AG09309 (cell line): ENCODE results near the gene RARRES1.

Source experiments
- DNase-seq: peaks from one replicate; pipeline ENCODE4 v3.0.0-alpha.2; 2010; ENCODE audit warnings: low read depth
- H3K4me3 ChIP-seq: 2 replicates; pipeline ENCODE4 v1.5.1; 2011; ENCODE audit warnings: mild to moderate bottlenecking, low read depth, low read length, moderate library complexity; ENCODE audit not compliant: control insufficient read depth
- TF ChIP-seq, protein P1 (sequence below): IDR thresholded peaks from 2 replicates; pipeline ENCODE4 v1.5.1; 2011; ENCODE audit warnings: mild to moderate bottlenecking, low read depth, low read length, inconsistent platforms; ENCODE audit not compliant: insufficient read depth, control insufficient read depth; ENCODE audit errors: missing control alignments

Gene RARRES1

DNA sequence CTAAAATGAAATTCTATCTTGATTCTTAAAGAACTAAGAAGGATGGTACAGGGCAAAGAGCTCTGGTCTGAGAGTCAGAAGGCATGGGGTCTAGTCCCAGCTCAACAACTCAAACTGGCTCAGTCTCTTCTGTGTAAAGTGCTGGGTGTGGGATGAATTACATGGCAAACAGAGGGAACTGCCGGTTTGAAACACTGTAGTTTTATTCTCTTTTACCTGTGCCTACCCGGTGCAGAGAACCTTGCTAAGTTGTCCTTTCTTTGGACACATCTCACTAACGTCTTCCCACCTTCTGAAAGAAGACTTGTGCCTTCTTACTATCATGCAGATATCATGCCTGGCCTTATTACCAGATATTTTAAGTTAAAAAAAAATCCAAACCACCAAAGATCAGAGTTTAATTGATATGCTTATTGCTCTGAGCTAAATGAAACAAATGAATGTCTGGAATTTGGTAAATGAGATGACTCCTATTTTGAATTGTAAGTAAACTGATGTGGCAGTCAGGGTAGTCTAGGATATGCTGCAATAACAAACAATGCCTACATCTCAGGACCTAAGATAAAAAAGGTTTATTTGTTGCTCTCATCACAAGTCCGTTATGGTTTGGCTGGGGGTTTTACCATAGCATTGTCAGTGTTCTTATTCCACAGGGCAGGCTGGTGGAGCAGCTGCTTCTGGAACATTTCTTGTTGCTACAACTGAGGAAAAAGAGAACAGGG lies 12.5 kb upstream of the RARRES1 start:
- H3K4me3 ChIP-seq: no peak overlapping the region
- no peak for DNase-seq
- TF ChIP-seq, protein P1, sequence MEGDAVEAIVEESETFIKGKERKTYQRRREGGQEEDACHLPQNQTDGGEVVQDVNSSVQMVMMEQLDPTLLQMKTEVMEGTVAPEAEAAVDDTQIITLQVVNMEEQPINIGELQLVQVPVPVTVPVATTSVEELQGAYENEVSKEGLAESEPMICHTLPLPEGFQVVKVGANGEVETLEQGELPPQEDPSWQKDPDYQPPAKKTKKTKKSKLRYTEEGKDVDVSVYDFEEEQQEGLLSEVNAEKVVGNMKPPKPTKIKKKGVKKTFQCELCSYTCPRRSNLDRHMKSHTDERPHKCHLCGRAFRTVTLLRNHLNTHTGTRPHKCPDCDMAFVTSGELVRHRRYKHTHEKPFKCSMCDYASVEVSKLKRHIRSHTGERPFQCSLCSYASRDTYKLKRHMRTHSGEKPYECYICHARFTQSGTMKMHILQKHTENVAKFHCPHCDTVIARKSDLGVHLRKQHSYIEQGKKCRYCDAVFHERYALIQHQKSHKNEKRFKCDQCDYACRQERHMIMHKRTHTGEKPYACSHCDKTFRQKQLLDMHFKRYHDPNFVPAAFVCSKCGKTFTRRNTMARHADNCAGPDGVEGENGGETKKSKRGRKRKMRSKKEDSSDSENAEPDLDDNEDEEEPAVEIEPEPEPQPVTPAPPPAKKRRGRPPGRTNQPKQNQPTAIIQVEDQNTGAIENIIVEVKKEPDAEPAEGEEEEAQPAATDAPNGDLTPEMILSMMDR: no peak

DNA sequence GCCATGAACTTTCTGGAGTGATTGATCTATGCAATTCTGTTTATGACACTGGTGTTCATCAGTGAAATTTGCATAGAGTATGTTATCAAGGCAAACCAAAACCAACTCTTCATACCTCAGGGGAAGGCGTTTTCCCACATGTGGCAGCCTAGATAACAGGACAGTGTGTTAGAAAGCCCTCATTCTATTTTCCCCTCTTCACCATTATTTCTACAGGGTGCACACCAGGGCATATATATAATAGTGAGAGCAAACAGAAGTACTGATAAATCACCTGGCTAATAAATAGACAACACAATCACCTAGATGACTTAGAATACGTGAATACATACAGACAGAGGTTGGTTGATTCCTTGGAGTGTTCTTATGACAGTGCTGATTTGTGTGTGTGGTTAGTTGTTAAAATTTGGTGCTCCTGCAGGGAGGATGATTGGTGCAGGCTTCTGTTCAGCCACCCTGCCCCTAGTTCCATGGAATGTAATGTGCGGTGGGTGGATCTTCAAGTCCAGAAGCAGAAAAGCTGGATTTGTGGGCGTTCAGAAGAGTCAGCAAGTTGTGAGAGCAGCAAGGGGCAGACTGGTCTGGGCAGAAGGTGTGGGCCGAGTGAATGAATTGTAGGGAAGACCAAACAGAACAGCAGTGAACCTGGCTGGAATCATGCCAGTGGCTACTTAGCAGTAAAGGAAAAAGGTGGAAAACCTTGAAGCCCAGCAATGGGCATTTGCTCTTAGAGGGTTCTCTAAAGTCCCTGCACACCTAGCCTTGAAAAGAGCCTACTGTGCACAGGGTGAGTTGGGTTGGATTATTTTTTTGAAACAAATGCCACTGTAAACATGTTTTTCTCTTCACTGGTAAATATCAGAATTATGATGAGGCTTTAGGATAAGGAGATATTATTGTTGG lies 11.7 kb upstream of the RARRES1 start:
- TF ChIP-seq, protein P1: no peak
- H3K4me3 ChIP-seq: no peak overlapping the region
- DNase-seq: no peak

DNA sequence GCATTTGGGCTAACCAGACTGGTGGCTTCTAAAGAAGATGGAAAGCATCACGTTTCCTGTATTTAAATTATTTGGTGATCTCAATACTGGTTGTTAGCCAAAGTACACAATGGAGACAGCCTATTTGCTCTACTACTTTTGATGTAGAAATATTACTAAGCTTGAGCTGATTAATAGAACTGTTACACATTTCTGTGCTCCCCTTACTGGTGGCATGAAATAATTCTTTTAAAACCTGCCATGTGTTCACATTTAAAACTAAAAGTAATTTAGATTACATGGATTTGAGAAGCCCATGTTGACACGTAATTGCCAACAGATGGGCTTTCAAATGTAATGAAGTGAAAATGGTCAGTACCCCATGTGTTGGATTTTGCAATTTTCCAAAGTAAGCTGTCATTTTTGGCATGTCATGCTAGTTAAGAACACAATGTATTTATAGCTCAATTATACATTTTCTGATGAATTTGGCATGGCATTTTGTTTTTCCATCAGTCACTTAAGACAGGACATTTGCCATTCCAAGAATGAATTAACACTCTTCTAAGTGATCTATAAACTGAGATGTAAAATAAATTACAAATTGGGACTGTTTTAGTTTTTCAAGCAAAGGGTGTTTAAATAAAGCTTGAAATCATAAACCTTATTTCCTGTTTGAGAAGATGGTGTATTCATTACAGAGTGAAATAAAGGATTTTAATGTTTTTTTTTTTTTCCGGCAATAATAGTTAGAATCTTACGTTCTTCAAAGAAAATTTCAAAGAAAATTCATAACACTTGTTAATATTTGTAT lies 10.8 kb upstream of the RARRES1 start:
- TF ChIP-seq, protein P1: no peak
- DNase-seq: no peak
- no peak overlapping the region for H3K4me3 ChIP-seq

DNA sequence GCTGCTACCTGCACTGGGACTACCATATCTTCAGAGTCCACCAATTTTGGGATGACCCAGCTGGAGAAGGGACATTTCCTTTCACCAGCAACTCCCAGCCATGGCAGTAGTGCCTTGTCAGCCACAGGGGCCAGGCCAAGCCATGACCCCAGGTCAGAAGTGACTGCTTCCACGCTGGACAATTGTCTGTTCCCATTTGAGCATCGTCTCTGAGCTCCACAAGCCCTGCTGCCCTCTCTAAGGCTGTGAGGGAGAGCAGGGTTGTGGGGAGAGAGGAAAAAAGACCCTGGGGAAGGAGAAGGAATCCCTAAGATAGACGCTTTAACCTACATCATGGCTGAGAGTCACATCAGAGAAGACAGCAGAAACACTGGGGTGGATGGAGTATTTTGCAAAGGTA lies 7.4 kb upstream of the RARRES1 start:
- TF ChIP-seq, protein P1: no peak
- no peak overlapping the region for H3K4me3 ChIP-seq
- no peak for DNase-seq

DNA sequence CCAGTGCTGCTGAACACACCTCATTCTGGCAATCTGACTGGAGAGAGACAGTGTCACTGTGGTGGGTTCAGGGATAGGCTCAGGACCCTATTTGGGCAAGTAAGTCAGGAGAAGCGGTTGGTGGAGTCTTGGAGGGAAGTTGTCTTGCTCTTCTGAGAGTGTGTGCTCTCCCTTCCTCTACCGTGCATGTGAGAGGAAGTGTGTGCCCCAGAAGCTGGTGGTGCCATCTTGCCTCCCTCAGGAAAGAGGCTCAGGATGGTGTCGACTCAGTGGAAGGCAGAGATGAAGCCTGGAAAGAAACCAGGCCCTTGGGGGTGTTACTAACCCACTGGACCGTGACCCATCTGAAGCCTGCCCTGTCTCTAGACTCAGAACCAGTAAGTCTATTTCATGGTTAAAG lies 6.8 kb upstream of the RARRES1 start:
- H3K4me3 ChIP-seq: no peak overlapping the region
- TF ChIP-seq, protein P1: no peak
- no peak for DNase-seq

DNA sequence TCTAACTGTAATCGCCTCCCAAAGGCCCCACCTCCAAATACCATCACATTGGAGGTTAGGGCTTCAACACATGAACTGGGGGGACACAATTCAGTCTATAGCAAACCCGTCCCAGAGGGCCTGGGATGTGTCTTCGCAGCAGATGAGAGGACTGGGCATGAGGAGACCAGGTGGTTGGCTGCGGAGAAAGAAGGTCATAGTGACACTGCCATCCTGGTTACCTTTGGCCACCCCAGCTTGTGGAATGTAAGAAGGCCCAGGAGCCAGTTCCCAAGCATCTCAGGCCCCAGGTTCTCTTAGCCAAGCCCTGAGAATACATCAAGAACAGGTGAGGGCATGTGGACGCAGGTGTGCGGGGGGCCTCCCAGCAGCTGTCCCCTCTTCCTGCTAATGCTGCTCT lies 6.4 kb upstream of the RARRES1 start:
- DNase-seq: no peak
- H3K4me3 ChIP-seq: no peak overlapping the region
- TF ChIP-seq, protein P1: no peak
